Stimulated activated CD8-positive, alpha-beta memory T cell treated with anti-CD3 and anti-CD28 coated beads, Interleukin-15, amount 100 ng/mL, for 48 hours (primary cell): ENCODE data around the gene HTR1E.
"Not testable (repeated sequence)": the region's sequence is repeated elsewhere in the genome, so short reads cannot be mapped to it uniquely, and the experiment has no call there.

Experiments used
- DNase-seq, 2 donors: peaks; one replicate each; pipeline ENCODE4 v3.0.0-alpha.2; 2020; ENCODE audit warnings: low read depth in 2 of 2

HTR1E gene

GRCh38 chr6:86937219-86938079, at the start of gene HTR1E:
Gene HTR1E, plus strand, starts transcription at chr6:86937528. Its CDS starts 77,807 bp downstream, at chr6:87015335.
- DNase-seq: no peak

DNA sequence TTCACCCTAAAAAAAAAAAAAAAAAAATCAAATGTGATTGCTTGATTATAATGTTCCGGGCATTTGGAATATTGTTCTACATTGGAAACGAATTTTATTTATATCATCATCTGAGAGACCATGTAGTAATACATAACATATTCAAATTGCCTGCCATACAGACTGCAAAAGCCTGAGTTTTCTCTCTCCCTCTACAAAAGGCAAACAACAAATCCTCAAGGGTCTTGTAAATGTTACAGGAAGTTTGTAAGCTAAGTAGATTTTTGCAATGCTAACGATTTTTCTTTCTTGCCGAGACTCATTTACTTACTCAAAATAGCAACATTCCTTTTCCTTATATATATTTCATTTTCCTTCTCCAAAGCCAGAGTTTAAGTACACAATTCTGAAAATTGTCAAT, 49.0 kb upstream of the HTR1E start:
- DNase-seq: no peak

- not testable (repeated sequence) for DNase-seq
Observed at GRCh38 chr6:86897265-86897664, 40.1 kb upstream of the HTR1E start.

DNA sequence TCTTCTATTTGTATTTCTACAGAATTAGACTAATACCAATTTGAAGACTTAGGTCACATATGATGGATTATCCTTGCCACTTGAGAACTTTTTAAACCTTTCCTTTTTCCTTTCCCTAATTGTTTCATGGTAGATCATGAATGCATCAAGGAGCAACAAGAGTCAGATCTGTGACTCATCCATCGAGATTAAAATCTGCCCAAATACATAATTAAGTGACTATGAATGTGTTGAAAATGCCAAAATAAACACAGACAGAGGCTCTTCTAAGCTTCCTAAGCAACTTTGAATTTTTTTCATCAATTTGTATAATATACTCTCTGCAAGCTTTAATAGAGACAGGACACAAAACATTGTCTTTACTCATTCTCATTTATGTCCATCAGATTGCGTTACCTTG, 23.5 kb upstream of the HTR1E start:
- no peak for DNase-seq

GRCh38 chr6:86916393-86916792, 20.9 kb upstream of the HTR1E start:
- DNase-seq: no peak

GRCh38 chr6:86927138-86927537, 10.2 kb upstream of the HTR1E start:
- not testable (repeated sequence) for DNase-seq

- DNase-seq: not testable (repeated sequence)
Observed at GRCh38 chr6:86927859-86928258, 9.5 kb upstream of the HTR1E start.

- DNase-seq: no peak
Observed at GRCh38 chr6:86934365-86934764, 3.0 kb upstream of the HTR1E start.

DNA sequence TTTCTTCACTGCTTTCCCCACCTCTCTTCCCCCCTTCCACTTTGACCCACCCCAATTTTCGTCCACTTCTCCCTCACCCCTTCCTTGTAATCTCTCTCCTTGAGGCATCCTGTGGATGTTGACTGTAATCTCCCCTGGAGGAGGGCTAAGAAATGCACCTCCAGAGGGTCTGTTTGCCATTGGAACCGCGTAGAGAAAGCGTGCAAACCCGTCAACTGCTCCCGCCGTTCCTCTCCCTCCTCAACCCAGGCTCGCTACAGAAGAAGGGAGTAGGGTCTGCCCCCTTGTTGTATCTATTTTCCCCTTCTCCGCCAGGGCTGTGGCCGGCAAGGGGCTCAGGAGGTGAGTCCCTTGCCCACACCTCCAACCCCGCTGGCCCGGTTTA, 502 bp upstream of the HTR1E start:
- no peak for DNase-seq

DNA sequence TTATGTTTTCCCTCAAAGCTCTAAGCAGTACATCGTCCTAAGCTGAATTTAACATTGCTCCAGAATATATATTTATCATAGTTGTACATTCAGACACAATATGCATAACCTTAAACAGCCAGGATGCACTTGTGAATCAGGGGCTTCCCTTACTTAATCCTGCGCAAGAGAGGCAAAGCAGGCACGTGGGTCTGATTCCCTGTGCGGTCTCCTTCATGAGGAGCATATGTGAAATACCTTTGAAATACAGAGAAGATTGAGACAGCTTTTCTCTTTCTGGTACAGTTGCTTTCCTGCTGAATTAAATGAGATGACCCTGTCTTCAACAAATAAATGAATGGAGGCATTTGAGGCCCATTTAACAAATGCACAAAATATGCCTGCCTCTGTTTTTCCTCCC, 1.5 kb downstream of the HTR1E start:
- no peak for DNase-seq

DNA sequence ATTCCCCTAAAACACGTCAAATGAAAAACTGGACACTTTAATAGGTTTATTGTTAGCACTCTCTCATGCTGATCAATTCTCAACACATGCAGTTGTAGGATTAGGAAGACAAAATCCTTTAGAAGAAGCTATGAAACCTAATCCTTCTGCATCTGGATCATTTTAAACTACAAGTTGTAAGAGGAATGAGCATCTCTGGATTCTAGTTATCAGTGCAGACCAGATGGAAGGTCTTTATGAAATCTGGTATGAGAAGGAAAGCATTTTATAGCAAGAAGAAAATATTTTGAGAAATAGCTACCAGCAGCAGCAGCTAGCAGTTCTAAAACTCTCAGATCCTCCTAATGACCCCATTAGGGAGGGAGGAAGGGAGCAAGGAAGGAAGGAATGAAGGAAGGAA, 4.1 kb downstream of the HTR1E start:
- DNase-seq: no peak

DNA sequence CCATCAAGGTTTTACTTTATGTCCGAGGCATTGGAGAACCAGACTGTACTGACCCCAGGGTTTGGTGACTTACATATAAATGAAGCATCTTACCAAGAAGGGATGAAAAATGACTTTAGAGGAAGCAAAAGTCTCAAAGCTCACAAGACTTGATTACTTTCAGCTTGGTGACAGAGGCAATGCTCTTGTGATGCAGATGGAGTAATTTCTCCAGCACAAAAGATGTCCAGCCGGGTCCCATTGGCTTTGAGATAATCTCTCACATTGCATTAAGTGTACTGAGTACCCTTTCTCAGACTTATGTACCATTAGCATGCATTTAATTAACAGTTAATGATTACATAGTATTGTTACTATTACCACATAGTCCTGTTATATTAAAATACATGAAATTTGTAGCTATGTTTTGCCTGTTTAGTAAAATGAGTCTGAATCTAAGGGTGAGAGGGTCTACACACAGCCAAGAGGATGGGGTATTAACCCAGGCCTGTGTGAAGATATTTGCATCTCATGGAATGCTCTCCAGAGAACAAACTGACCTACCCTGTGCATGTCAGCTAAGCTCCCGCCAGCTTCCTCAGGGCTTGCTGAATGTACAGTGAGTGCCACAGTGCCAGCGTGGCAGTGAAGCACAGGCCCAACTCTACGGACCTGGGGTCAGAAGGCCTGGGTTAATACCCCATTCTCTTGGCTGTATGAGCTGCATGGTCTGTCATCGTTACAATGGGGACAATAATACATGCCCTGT, 5.6 kb downstream of the HTR1E start:
- no peak for DNase-seq

GRCh38 chr6:86943819-86944407, 6.6 kb downstream of the HTR1E start:
- DNase-seq: no peak

GRCh38 chr6:86949771-86950170, 12.4 kb downstream of the HTR1E start:
- no peak for DNase-seq

DNA sequence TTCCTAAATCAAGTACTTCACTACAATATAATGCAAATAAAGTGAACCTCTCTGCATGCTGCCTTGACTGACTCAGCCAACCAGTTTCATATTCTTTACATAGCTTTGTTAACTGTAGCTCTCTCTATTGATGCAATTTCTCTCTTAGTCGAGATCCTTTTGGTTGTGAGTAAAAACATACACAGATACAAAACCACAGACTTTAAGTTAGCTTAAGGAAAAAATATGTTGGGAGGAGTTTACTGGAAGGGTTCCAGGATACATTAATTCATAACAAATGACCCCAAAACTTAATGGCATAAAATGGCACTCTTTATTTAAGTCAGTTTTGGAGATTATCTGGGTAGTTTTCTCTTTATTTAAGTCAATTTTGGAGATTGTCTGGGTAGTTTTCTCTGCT, 15.7 kb downstream of the HTR1E start:
- no peak for DNase-seq

GRCh38 chr6:86959656-86960055, 22.3 kb downstream of the HTR1E start:
- DNase-seq: no peak

GRCh38 chr6:86961455-86962200, 24.3 kb downstream of the HTR1E start:
- DNase-seq: no peak

GRCh38 chr6:86963352-86963751, 26.0 kb downstream of the HTR1E start:
- DNase-seq: no peak

- no peak for DNase-seq
Observed at GRCh38 chr6:86964029-86964579, 26.8 kb downstream of the HTR1E start.

DNA sequence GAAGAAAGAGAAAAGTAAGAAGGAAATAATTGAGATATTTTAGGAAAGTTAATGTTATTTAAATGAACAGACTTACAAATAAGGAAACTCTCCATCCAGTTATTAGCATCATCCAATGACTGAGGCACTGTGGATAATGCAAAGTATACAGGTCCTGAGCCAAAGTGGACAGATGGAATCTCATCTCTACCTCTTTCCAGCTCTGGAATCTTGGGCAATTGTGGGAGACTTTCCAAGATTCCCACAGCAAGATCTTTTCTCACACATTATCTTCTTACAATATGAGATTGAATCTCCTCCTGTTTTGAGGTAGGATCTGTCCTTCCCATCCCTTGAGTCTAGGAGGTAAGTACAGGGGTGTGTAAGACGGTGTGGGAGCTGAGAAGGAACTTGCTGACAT, 28.9 kb downstream of the HTR1E start:
- no peak for DNase-seq

- peak in 1 of 2 donors; percentile 0 for DNase-seq
Observed at GRCh38 chr6:86969573-86969972, 32.2 kb downstream of the HTR1E start.

- DNase-seq: no peak
Observed at GRCh38 chr6:86973088-86973487, 35.8 kb downstream of the HTR1E start.
